AG04449 (cell line): Measurements from ENCODE around the gene CRYBA2.
A peak's percentile ranks its signal among the peaks of the same experiment; 100 is the strongest.

ENCODE experiments used
- CTCF ChIA-PET: fragments of 350-600 bp; formaldehyde crosslinking; extraction: SDS; loops from one replicate; lab custom pipeline; 2021; ENCODE audit warnings: antibody characterized with exemption; lab: Yijun Ruan, JAX
- POLR2A ChIA-PET: fragments of 400-600, 350-600 bp; formaldehyde crosslinking; extraction: SDS; loops from one replicate; lab custom pipeline; 2020; ENCODE audit warnings: antibody characterized with exemption, inconsistent platforms; lab: Yijun Ruan, JAX
- DNase-seq: peaks from one replicate; pipeline ENCODE4 v3.0.0-alpha.2; 2010; ENCODE audit warnings: low read depth, low spot score
- H3K4me3 ChIP-seq: 2 replicates; pipeline ENCODE4 v1.5.1; 2011; ENCODE audit warnings: low read depth, mild to moderate bottlenecking, control low read depth, low read length
- TF ChIP-seq, protein P1 (sequence below): IDR thresholded peaks from one replicate; pipeline ENCODE4 v1.5.1; 2011; ENCODE audit warnings: mild to moderate bottlenecking, moderate library complexity, low read length, control low read depth, inconsistent platforms; ENCODE audit not compliant: insufficient read depth; ENCODE audit errors: missing control alignments

CRYBA2 gene, protein sequence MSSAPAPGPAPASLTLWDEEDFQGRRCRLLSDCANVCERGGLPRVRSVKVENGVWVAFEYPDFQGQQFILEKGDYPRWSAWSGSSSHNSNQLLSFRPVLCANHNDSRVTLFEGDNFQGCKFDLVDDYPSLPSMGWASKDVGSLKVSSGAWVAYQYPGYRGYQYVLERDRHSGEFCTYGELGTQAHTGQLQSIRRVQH

DNA sequence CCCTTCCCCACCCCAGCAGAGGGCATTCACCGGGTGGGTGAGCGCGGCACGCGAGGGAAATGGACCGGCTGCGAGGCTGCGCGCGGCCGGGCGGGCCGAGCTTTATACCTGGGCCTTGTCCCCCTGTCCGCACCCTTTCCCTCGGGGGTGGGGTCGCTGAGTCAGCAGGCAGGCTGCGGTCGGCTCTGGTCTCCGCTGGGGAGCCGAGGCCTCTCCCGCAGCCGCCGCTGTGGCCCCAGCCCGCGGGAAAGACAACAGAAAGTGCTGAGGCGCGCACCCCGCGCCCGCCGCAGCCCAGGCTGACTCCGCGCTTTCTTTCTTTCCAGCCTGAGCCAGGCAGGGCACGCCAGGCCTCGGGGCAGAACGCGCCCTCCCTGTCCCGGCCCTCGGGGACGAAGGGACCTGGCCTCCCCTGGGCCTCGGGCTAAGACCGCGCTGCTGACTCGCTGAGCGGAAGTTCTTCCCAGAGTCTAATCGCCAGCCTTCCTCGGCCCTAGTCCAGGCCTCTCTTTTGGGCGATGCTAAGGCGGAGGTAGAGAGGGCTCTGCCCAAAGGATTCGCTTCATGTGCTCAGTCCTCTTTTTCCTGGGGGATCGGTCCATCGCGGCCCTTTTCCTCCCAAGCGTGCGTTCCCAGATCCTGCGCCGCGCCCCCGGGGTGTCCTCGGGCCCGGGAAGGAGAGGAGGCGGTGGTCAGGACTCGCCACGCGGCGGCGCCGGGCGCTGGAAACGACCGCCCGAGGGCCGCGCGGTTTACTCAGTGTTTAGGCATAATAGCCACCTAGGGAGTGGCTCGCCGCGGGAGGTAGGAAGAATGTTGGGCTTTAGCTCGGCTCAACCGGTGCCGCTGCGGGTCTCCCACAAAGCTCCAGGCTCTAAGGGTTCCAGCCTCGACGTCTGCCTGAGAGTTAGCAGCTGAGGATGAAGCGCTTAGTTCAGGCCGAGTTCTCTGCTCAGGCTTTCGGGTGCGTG is at the start of gene CRYBA2:
TSS of gene CRYBA2 (minus strand) at position 78 of the 971 bp plus-strand sequence. CDS start 246 bp downstream, outside the sequence.
- H3K4me3 ChIP-seq: peak within 1 kb of the TSS; percentile 43
- POLR2A ChIA-PET: no interaction called here
- TF ChIP-seq, protein P1, sequence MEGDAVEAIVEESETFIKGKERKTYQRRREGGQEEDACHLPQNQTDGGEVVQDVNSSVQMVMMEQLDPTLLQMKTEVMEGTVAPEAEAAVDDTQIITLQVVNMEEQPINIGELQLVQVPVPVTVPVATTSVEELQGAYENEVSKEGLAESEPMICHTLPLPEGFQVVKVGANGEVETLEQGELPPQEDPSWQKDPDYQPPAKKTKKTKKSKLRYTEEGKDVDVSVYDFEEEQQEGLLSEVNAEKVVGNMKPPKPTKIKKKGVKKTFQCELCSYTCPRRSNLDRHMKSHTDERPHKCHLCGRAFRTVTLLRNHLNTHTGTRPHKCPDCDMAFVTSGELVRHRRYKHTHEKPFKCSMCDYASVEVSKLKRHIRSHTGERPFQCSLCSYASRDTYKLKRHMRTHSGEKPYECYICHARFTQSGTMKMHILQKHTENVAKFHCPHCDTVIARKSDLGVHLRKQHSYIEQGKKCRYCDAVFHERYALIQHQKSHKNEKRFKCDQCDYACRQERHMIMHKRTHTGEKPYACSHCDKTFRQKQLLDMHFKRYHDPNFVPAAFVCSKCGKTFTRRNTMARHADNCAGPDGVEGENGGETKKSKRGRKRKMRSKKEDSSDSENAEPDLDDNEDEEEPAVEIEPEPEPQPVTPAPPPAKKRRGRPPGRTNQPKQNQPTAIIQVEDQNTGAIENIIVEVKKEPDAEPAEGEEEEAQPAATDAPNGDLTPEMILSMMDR: peak; percentile 20
- DNase-seq: no peak
- CTCF ChIA-PET: interaction anchor here (0.7 to 12.6 kb wide), 13 partner anchors 12 to 302 kb away, joined by 3 to 227 read pairs (median 15); partner anchors contain the start of gene FEV

DNA sequence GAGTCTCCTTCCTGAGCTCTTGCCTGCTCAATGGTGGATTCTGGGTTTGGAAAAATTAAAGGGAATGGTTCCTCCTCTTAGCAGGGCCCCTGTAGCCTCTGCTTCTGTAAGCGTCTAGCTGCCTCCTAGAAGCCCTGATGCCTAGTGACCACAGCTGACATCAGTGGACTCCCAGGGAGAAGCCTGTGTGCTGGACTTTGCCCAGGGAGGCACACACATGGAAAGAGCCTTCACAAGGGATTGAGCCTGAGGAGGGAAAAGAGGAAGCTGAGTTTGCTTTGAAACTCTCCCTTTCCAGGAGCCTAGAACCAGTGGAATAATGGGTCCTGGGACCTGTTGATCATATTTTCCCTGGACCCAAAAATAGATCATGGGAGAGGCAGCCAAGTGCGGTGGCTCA is 49.5 kb upstream of the CRYBA2 start:
- TF ChIP-seq, protein P1: no peak
- H3K4me3 ChIP-seq: no peak overlapping the region
- no peak for DNase-seq
- CTCF ChIA-PET: interaction anchor here (1.2 to 7.8 kb wide), 9 partner anchors 14 to 252 kb away, joined by 3 to 104 read pairs (median 9); partner anchors contain the start of gene IHH
- POLR2A ChIA-PET: no interaction called here

DNA sequence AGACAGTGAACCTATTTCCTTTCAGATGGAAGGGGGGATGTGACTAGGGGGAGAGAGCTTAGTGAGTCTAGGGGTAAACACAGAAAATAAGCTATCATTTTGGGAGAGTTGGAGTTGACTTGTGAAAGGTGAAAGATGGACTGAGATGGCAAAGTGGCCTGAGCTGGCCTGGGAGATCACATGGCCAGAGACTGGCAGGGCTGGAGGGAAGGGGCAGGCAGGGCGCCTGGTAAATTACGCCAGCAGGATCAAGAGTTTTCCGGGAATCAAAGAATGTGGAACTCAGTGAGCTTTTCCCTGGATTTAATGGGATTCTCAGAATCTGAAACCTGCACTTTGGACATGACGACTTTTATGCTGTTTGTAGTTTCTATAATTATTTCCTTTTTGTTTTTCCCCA is 48.9 kb upstream of the CRYBA2 start:
- POLR2A ChIA-PET: no interaction called here
- H3K4me3 ChIP-seq: no peak overlapping the region
- DNase-seq: no peak
- CTCF ChIA-PET: interaction anchor here (1.2 to 7.8 kb wide), 9 partner anchors 14 to 253 kb away, joined by 4 to 104 read pairs (median 9); partner anchors contain the start of gene IHH
- TF ChIP-seq, protein P1: no peak

DNA sequence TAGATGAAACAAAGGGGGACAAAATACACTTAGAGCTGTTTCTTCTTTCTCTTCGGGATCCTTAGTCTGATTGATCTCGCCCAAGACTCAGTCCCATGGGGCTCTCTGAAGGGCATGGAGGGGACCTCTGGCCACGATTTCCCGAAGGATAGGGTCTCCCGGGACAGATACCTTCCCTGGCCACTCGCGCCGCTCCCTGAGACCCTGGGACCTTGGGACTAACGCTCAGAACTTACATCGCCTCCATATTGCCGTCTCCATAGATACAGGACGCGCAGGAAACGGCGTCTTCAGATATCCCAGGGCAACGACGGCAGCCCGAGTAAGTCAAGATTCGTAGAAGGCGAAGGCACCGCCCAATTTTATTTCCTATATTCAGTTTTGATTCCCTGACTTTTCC is 48.0 kb upstream of the CRYBA2 start, which contains the start of gene CFAP65:
TSS of gene CFAP65 (minus strand) at position 265 of the 400 bp plus-strand sequence. CDS start 2,468 bp downstream, outside the sequence.
- ChIA-PET CTCF (interaction anchor here (0.7 to 7.8 kb wide), 13 partner anchors 13 to 135 kb away, joined by 3 to 104 read pairs (median 6); partner anchors contain the start of gene IHH), POLR2A (no interaction called here)
- no peak for DNase-seq
- peak within 1 kb of the TSS; percentile 56 for H3K4me3 ChIP-seq
- TF ChIP-seq, protein P1: no peak

DNA sequence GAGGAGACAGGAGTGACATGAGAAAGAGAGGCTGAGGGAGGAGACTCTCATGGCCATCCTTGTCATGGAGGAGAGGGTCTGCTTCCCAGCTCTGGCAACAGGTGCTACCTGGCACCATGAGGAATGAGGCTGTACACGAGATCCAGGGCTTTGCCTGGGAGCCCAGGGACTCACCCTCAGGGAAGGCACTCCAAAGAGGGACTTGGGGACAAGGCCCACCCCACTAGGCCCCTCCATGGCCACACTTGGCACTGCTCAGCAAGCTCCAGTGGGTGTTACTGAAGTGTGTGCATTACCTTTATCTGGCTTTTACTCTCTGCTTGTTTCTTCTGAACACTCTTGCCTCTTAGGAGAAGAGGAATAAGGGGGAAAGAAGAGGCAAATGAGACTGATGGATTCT is 45.4 kb upstream of the CRYBA2 start:
- POLR2A ChIA-PET: no interaction called here
- CTCF ChIA-PET: interaction anchor here (0.6 to 7.8 kb wide), 5 partner anchors 10 to 119 kb away, joined by 3 to 104 read pairs (median 4); no protein-coding TSS in a partner anchor
- TF ChIP-seq, protein P1: no peak
- no peak for DNase-seq
- no peak overlapping the region for H3K4me3 ChIP-seq
